HG03469 (cell line): ENCODE data around the gene SLC5A10.
"Not testable (repeated sequence)": the region's sequence is repeated elsewhere in the genome, so short reads cannot be mapped to it uniquely, and the experiment has no call there.

Experiments
- ATAC-seq: cut with Tn5 transposase; IDR thresholded peaks from one replicate; pipeline ENCODE4 v1.9.1; 2021; ENCODE audit warnings: mild to moderate bottlenecking, moderate library complexity, moderate number of reproducible peaks; ENCODE audit not compliant: unreplicated experiment

The SLC5A10 gene

GRCh38 chr17:18946536-18946935 is 5.4 kb upstream of the SLC5A10 start:
- ATAC-seq = no peak

DNA sequence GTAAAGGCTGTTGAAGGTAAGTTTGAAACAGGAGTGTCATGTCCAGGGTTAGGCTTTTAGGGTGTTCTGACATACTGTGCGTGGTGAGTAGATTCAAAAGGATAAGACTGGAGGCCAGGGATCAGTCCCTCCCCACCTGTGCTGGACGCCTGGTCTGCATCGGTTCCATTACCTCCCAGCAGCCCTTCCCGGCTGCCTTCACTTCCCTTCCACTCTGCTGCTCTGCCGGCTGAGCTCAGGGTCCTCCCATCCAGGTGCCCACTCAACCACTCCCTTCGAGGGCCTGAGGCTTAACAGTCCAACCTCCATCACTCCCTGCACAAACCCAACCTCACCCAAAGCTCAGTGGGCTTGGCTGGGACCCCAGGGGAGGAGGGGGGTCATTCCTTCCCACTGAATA is 4.1 kb upstream of the SLC5A10 start:
- no peak for ATAC-seq

DNA sequence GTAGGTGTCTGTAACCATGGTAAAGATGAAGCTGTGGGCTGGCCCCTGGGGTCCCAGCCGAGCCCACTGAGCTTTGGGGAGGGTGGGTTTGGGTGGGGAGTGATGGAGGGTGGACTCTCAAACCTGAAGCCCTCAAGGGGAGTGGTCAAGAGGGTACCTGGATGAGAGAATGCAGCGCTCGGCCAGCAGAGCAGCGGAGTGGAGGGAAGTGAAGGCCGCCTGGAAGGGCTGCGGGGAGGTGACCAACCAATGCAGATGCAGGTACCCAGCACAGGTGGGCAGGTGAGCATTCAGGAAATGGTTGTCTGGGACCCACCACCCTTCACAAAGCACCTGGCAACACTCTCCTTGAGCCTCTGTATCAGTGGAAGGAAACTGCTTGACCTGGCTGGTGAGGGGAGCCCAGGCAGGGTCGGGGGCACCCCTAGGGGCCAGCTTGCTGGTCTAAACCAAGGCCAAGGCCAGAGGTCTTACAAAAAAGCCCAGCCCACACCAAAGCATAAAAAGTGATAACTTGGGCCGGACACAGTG is 3.4 kb upstream of the SLC5A10 start:
- no peak for ATAC-seq

- ATAC-seq = no peak
Measured at GRCh38 chr17:18949566-18949965, 2.4 kb upstream of the SLC5A10 start.

DNA sequence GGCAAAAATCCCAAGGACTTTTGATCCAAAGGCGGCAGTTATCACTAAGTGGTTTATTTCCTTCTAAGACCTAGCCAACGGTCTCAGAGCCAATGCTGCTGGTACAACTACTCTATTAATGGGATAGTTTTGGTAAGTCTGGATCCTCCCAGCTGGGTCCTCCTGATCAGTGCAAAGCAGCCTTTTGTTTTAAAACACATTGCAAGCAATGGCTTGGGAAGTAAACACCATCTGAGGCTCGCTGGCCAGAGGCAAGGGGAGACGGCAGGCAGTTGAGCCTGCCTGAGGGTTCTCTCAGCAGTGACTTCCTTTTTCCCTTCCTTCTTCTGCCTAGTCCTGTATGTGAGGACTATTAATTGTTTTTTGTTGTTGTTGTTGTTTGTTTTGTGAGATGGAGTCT is 1.6 kb upstream of the SLC5A10 start:
- ATAC-seq = no peak

DNA sequence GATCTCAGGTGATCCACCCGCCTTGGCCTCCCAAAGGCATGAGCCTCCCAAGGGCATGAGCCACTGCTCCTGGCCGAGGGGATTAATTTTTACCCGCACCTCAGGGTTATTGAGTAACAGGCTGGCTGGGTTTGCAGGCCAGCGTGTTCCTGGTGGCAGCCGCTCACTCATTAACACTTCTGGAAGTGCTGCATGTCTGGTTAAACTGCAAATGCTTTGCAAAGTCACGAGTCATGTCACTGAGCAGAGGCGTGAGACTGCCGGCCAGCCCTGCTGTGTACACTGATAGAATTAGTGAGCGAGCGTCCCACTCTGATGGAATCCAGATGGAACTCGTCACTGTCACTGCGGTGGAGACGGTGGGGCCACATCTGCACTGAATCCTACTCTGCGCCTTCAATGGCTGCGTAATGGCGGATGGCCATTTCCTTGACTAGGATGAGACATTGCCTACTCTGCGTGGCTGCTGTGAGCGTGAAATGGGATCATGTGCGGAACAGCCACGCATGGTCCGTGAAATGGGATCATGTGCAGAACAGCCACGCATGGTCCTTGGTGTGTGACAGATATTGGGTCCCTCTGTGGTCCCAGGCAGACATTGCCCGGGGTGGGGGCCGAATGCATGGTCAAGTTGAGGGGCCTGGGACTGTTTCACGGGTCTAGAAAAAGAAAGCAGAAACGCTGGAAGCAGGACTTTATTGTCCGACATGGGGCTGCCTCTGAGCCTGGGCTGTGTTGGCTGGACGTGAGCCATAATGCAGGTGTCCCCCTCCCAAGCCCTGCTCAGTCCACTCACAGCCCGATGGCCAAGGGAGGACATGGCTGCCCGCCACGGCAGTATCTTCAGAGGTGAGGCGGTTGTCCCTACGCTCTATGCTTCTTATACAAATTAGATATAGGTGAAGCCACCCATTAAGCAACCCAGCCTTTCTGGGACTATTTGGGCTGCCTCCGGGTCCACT is 740 bp upstream of the SLC5A10 start:
- no peak for ATAC-seq

DNA sequence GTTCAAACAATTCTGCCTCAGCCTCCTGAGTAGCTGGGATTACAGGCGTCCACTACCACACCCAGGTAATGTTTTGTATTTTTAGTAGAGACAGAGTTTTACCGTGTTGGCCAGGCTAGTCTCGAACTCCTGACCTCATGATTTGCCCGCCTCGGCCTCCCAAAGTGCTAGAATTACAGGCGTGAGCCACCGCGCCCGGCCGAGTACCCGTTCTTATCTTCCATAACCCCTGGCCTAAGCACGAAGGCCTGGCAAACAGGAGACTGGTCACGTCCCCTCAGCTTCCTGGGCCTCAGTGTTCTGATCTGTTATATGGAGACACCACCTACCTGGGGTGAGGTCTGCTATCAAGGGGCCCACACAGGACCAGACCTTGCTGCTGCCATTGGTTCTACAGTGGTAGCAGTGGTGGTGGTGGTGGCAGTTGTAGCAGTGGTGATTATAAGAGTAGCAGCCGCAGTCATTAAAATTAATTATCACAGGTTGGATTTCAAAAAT is 1.3 kb downstream of the SLC5A10 start:
- ATAC-seq = no peak

DNA sequence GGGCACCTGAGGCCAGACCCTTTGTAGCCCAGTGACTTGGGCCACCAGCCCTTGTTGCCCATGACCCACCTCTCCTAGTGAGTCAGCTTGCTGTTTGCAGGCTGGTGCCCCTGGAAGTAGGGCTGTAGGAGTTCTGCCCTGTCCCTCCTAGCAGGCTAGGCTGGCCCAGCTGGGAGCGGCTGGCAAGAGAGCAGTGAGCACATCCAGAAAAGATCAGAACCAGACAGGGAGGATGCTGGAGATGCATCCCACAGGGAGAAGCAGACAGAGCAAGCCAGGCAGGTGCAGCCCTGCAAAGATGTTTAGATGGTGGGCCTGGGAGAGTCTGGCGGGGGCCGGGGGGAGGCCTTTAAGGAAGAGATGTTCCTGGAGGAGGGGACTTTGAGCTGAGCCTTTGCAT is 2.4 kb downstream of the SLC5A10 start:
- no peak for ATAC-seq

DNA sequence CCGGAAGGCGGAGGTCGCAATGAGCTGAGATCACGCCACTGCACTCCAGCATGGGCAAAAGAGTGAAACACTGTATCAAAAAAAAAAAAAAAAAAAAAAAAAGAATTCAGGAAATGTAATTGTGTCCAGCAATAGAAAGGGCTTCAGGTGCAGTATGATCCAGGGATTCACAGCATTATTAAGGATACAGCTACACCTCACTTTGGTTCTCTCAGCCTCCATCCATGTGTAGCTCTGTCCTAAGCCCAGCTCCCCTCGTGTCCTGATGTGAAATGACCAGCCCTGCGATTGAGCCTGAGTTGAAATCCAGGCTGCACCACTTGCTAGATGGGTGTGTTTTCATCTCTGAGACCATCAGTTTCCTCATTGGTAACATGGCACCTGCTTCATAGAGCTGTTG is 3.0 kb downstream of the SLC5A10 start:
- no peak for ATAC-seq

DNA sequence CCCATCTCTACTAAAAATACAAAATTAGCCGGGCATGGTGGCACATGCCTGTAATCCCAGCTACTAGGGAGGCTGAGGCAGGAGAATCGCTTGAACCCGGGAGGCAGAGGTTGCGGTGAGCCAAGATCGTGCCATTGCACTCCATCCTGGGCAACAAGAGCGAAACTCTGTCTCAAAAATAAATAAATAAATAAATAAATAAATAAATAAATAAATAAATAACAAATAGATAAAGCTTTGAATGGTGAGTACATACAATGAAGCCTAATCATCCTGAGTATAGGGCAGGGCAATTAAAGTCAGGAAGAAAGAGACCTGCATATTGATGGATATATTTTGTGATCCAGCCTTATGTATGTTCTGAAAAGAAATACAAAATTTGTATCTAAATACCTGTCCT is 4.1 kb downstream of the SLC5A10 start:
- ATAC-seq = not testable (repeated sequence)

DNA sequence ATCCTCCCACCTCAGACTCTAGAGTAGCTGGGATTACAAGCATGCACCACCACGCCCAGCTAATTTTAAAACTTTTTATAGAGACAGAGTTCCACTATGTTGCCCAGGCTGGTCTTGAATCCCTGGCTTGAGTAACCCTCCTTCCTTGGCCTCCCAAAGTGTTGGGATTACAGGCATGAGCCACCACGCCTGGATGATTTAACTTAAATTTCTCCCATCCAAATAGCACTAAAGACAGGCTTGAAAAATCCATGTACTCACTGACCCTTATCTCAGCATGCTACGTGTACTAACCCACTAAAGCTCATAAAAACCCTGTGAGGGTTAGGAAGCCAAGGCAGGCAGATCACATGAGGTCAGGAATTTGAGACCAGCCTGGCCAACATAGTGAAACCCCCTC is 4.6 kb downstream of the SLC5A10 start:
- ATAC-seq = no peak

GRCh38 chr17:18957831-18958230 is 5.9 kb downstream of the SLC5A10 start:
- ATAC-seq = no peak

- no peak for ATAC-seq
Measured at GRCh38 chr17:18958611-18959010, 6.6 kb downstream of the SLC5A10 start.

GRCh38 chr17:18959071-18959844 is 7.3 kb downstream of the SLC5A10 start:
- ATAC-seq = no peak

- no peak for ATAC-seq
Measured at GRCh38 chr17:18959845-18960240, 7.9 kb downstream of the SLC5A10 start.

DNA sequence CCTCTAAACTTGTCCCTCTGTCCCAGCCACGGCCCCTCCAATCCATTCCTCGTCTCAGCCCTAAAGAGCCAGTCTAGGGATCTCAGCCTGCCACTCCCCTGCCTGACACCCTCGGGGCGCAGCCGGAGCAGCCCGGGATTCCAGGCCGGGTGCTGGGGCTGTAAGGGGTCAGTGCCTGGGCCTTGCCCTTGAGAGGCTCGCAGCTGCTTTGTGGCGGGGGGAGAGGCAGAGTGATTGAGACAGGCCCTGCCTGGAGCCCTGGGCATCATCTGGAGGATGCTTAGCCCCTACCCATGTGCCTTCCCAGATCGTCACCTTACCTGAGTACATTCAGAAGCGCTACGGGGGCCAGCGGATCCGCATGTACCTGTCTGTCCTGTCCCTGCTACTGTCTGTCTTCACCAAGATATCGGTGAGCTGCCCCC is 8.3 kb downstream of the SLC5A10 start:
- ATAC-seq = no peak

DNA sequence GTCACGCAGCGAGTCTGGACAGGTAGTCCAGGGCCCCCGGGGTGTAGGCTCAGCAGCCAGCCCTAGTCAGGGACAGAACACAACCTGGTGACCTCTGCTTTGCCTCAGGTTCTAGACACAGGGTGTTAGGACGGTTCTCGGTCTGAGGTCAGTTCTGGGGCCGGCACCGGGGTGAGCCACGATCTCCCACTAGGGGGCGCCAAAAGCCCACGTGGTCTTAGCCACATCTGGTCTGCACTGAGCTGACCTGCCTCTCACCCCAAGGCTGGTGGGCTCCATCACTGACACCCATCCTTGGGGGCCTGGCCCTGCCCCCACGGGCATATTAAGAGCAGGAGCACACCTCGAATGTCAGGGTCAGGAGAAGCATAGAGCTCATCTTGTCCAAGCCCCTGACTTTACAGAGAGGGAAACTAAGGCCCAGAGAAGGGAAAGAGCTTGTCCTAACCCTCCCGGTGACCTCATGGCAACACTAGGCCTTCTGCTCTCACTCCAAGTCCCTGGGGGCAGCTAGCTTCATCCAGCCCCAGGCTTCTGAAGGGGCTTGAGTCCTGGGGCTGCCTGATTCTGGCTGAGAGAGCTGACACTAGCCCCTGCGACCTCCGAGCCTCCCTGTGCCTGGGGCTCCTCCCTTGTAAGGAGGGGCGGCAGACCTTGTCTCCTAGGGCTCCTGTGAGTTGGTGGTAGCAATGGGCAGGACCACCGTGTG is 9.0 kb downstream of the SLC5A10 start:
- no peak for ATAC-seq

DNA sequence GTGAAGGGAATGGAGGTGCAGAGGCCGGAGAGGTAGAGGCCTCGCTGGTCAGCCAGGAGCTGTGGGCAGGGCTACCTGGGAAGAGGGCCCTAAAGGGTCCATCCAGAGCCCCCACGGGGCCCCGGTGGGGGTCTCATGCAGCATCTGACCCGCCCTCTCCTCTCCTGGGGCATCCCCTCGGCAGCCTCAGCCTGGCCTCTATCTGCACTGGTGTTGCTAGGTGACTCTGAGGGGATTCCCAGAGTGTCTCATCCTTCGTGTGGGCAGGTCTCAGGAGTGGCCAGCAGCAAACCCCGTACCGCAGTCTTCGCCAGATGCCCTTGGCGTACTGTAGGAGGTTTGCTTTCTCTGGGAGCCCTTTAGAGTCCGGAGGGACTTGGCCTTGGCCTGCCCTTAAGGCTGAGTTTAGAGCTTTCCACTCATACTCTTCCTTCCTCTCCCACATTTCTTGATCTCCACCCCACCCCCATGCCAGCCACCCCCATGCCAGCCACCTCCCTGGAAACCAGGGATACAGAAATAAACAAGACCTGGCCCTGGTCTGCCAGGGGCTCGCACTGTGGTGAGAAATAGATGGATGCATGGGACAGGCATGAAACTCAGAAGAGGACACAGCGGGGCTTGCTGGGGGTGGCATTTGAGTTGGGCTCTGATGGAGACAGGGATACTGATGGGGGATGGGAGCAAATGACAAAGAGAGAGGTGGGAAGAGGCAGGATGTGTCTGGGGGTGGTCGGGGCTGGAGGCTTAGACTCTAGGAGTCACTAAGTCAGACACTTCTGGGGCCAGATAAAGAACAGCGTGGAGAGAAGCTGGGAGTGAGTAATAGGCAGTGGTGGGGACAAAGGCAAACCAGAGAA is 9.9 kb downstream of the SLC5A10 start:
- no peak for ATAC-seq

- ATAC-seq = no peak
Measured at GRCh38 chr17:18962494-18962815, 10.5 kb downstream of the SLC5A10 start.
